Fibroblast of upper back skin (primary cell): ENCODE results near the gene ACSF3.
"Not testable (repeated sequence)": the region's sequence is repeated elsewhere in the genome, so short reads cannot be mapped to it uniquely, and the experiment has no call there.

Source experiments
- DNase-seq: peaks from one replicate; pipeline ENCODE4 v3.0.0-alpha.2; 2013

ACSF3 gene

DNA sequence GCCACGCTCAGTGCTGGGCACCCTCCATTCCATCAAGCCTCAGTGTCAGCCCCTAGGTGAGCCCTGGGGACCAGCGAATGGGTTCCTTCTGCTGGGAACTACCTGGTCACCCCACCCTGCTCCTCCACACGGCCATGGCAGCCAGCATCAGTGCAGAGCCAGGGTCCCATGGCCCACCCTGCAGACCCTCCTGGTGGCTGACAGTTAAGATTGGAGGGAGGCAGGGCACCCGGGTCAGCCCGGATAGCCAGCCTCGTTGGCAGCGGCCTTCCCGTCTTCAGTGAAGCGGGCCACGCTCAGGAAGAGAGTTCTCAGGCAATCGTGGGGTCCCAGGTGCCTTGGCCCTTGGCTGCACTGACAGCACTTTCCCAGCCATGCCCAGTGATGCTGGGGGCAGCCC is 37.1 kb upstream of the ACSF3 start:
- DNase-seq, result no peak

DNA sequence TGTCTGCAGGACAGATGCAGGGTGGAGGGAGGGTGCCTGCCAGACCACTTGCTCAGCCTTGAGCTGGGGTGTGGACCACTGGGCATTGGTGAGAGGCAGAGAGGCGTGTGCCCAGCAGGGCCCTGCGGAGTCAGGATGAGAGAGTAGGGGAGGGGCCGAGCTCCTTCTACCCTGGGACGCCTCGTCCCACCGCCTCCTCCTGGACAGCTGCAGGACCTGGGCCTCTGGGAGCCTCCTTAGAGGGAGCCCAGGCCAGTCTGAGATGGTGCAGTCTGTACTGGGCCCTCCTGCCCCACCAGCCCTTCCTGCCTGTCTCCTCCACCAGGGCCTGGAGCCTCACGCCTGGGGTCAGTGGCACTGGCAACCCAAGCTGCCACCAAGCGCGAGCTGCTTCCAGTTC is 35.9 kb upstream of the ACSF3 start:
- DNase-seq, result no peak

GRCh38 chr16:89058812-89059211 is 34.8 kb upstream of the ACSF3 start:
- DNase-seq, result no peak

DNA sequence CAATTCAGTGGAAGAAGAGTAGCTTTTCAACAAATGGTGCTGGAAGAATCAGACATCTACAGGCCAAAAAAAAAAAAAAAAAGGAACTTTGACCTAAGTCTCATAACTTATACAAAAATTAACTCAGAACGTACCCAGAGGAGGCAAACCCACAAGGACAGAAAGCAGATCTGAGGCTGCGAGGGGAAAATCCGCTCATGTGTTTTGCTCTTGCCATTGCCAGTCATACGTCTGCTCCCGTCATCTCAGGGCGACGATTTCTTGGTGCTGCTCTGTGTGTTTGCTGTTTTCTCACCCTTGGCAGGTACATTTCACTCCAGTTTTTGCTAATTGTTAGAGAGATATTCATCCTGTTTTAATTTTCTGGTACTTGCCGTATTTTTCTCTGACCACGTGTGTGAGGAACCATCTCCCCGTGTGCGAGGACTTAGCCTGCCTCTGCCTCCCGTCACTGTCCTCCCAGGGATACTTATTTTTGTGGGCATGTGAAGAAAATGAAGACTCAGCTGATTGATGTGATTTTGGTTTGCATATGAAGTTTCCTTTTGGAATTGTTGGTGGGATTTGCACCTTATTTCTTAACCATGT is 33.4 kb upstream of the ACSF3 start:
- no peak for DNase-seq

GRCh38 chr16:89061086-89061485 is 32.6 kb upstream of the ACSF3 start:
- no peak for DNase-seq

DNA sequence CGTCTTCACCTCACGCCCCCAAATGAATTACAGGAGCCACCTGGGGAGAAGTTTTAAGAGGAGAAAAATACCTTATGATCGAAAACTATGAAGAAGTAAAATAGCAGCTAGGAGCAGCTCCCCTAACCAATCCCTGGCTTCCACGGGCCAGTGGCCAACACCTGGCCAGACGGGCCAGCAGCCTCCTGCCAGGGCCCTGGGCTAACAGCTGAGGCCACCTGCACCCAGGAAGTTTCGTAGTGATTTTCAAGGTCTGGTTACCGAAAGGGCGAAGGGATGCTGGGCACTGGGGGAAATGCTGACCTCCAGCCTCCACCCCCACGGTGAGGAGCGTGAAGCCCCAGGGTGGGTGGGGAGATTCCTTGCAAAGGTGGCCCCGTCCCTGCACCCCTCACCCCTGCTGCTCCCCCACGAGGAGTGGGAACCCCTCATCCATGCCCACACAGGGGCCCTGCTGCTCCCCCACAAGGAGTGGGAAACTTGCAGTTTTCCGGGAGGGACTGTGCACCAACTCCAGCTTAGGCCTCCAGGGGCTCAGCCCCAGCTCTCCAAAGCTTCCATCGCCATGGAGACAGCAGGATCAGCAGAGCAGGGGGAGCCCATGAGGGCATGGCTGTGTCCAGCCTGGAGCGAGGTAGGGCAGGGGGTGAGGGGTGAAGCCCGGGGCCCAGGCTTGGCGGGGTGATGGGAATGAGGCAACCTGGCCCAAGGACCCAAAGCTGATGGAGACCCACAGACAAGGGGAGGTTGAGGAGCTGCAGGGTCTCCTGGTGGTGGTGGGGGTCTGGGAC is 31.9 kb upstream of the ACSF3 start:
- no peak for DNase-seq

DNA sequence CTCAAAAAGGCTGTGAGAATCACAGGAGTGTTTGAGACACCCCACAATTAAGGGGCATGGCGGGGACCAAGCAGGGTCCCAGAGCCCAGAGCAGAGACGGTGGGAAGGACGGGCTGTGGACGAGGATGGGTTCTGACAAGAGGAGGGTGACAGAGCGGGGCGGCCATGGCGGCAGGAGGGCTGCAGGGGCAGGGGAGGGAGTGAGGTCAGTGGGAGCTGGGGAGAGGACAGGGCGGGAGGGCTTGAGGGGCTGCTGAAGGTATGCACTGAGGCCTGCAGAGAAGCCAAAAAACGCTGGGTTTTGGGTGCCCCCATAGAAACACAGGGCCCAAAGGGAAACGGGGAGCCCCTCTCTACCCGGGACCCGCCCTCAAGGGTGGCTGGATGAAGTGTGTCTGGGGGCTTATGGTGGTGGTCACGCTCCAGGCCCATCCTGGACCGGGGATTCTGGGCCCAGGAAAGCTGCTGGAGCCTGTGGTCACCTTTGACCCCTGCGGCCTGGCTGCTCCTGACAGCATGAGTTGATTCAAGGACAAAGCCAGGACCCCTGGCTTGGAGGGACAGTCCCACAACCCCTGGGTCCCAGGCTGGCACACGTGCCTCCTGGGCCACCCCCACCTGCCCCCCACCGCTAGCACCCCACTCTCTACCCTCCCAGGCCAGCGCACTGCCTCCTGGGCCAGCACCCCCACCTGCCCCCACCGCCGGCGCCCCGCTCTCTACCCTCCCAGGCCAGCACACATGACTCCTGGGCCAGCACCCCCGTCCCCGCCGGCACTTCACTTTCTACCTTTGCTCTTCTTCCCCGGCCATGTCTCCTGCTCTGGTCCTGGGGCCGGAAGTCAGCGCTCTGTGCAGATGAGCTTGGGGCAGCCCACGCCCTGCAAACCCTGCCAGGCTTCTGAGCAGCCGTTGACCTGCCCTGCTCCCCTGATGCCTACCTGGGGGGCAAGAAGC is 31.0 kb upstream of the ACSF3 start:
- no peak for DNase-seq

GRCh38 chr16:89063768-89064320 is 29.8 kb upstream of the ACSF3 start:
- DNase-seq, result no peak

GRCh38 chr16:89064606-89065457 is 28.8 kb upstream of the ACSF3 start:
- DNase-seq, result no peak

- DNase-seq, result no peak
These were observed 28.2 kb upstream of the ACSF3 start for GRCh38 chr16:89065458-89065822.

GRCh38 chr16:89066721-89067120 is 26.9 kb upstream of the ACSF3 start:
- DNase-seq, result no peak

DNA sequence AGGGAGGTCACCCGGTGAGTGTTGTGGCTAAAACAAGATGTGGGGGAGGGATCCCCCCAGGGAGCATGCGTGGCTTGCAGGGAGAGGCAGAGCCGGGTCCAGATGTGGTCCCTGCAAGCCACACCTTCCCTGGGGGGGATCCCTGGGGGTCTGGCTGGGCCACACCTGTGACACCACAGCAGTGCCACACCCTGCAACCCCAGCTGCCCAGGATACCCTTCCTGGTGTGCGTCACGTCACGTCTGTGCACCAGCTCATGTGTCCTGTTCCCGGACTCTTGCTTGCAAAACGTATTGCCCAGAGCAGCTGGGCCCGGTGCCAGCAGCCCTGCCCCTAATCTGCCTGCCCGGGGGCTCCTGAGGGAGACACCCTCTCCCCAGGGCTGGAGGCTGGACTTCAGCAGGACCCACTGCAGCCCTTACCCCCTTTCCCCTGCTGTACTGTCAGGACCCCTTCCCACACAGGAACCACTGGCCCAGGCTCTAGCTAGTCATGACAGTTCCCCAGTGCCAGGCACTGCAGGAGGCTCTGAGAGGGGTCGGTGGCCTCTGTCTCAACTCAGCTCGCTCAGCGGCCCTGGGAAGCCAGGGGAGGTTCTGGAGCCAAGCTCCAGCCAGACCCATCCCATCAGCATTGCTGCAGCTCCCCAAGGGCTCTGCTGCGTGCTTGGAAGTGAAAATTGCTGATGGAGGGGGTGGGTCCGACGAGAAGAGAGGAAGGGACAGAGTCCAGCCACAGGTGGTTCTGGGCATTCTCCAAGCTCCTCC is 25.8 kb upstream of the ACSF3 start:
- DNase-seq, result no peak

DNA sequence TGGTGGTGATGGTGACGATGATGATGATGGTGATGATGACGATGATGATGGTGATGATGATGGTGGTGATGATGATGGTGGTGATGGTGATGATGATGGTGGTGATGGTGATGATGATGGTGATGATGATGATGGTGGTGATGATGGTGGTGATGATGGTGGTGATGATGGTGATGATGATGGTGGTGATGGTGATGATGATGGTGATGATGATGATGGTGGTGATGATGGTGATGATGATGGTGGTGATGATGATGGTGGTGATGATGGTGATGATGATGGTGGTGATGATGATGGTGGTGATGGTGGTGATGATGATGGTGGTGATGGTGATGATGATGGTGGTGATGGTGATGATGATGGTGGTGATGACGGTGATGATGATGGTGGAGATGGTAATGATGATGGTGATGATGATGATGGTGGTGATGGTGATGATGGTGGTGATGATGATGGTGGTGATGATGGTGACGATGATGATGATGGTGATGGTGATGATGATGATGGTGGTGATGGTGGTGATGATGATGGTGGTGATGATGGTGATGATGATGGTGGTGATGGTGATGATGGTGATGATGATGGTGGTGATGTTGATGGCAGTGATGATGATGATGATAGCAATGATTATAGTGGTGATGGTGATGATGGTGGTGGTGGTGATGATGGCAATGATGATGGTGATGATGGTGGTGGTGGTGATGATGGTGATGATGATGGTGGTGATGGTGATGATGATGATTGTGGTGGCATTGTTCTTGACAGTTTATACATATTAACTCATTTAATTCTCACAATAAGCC is 24.6 kb upstream of the ACSF3 start:
- not testable (repeated sequence) for DNase-seq

- DNase-seq, result no peak
These were observed 23.7 kb upstream of the ACSF3 start for GRCh38 chr16:89069920-89070319.

- no peak for DNase-seq
These were observed 23.1 kb upstream of the ACSF3 start for GRCh38 chr16:89070590-89070989.

DNA sequence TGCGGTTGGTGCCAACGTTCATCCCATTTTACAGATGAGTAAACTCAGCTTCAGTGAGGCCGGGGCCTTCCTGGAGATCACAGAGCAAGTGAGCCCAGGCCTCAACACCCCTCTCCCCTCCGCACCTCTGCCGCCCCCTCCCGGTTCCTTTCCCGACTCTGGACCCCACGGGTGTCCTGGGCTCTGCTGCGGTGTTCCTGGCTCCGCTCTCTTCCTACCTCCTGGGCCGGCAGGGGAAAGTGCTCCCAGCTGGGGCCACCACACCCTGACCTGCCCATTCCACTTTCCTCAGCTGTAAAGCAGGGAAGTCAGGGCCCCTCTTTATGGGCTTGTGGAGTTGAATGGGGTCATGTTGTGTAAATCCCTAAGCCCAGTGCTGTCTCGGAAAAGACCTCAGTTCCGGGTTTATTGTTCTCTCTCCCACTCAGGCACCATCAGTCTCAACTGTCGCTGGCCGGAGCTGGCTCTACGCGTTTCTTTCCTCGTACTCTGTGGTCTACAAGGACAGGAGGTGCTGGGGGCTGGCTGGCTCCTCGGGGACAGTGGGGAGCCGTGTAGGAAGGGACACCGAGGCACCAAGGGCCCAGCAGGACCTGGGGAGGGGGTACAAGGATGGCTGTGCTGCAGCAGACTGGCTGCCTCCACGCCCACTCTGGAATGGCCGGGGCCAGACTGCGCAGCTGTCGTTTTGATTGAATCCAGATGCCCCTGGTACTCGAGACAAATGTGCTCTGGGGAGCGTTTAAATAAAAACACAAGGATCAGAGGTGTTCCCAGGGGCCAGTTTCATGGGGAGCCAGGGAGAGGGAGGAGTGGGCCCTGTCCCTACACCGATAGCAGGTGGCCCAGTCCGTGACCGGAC is 21.7 kb upstream of the ACSF3 start:
- DNase-seq, result peak; percentile 23

GRCh38 chr16:89072548-89073130 is 21.0 kb upstream of the ACSF3 start:
- DNase-seq, result no peak

- DNase-seq, result no peak
These were observed 20.1 kb upstream of the ACSF3 start for GRCh38 chr16:89073346-89074071.
